Sigmoid colon (tissue), 7 donors: Measurements from ENCODE around the gene FABP6. TPM values are rescaled to one million over a fixed set of nuclear protein-coding genes. Genes with fewer than 3 reads are reported as not detected.

Source experiments
- DNase-seq: peaks from one replicate; pipeline ENCODE4 v3.0.0-alpha.2; 2019
- H3K27ac ChIP-seq, 4 donors: fragments of 200-600 bp; sonication (generic); one replicate each; pipeline ENCODE4 v1.5.1; 2016 to 2019; ENCODE audit warnings: mild to moderate bottlenecking in 1 of 4
- H3K27me3 ChIP-seq, 3 donors: fragments of 200-600 bp; sonication (generic); one replicate each; pipeline ENCODE4 v1.5.1; 2019; ENCODE audit warnings: mild to moderate bottlenecking in 1 of 3
- H3K36me3 ChIP-seq, 4 donors: fragments of 200-600 bp; sonication (generic); one replicate each; pipeline ENCODE4 v1.5.1; 2016 to 2019
- H3K4me1 ChIP-seq, 4 donors: fragments of 200-600 bp; sonication (generic); one replicate each; pipeline ENCODE4 v1.5.1; 2017 to 2019
- H3K4me3 ChIP-seq, 4 donors: fragments of 200-600 bp; sonication (generic); one replicate each; pipeline ENCODE4 v1.5.1; 2017 to 2019; ENCODE audit warnings: mild to moderate bottlenecking in 2 of 4, moderate library complexity in 1 of 4
- H3K9me3 ChIP-seq, 4 donors: fragments of 200-600 bp in 3 of 4; sonication (generic) in 3 of 4; one replicate each; pipeline versions ENCODE4 v1.5.1 to v1.6.1; 2013 to 2019
- EP300 ChIP-seq, 4 donors: sonication (generic); formaldehyde crosslinking; IDR thresholded peaks; one replicate each; pipeline ENCODE4 v1.6.1; 2017; ENCODE audit warnings: antibody characterized with exemption in 4 of 4
- POLR2A ChIP-seq, 2 donors: fragments of 450-650 bp; IDR thresholded peaks; one replicate each; pipeline ENCODE4 v1.6.1; 2016; ENCODE audit warnings: antibody characterized with exemption in 2 of 2, mild to moderate bottlenecking in 2 of 2, moderate library complexity in 2 of 2
- POLR2AphosphoS5 ChIP-seq, 4 donors: sonication (generic); formaldehyde crosslinking; IDR thresholded peaks; one replicate each; pipeline ENCODE4 v1.6.1; 2017; ENCODE audit warnings: antibody characterized with exemption in 4 of 4
- WGBS, 2 donors: extraction: QIAGEN DNeasy Blood & Tissue Kit; methylation state at CpG; one replicate each; pipeline ENCODE4 v1.1.7; 2013; 5-methylcytosine and 5-hydroxymethylcytosine counted together
- intact Hi-C: fragments of 100-400 bp; cut with DNase I; formaldehyde crosslinking; loops from one replicate; pipeline ENCODE4 v1.15.1; 2023
- polyA plus RNA-seq, 3 donors: library from polyadenylated mRNA; stranded (reverse); fragments of 200-250 nt; gene quantifications; one replicate each; pipeline ENCODE4 v1.2.3, GENCODE V29; 2013
- total RNA-seq, 4 donors: library from RNA; depleted of rRNA; stranded (reverse); fragments of >200 nt; gene quantifications; one replicate each; pipeline ENCODE4 v1.1.0, GENCODE V29; 2016
- TF ChIP-seq, protein P1 (sequence below), 4 experiments: fragments of 450-650 bp in 3 of 4; fragments of 200-600 bp in 1 of 4; IDR thresholded peaks; one replicate each; pipeline ENCODE4 v1.5.1; 2016 to 2019; ENCODE audit warnings: antibody characterized with exemption in 4 of 4, mild to moderate bottlenecking in 3 of 4, moderate library complexity in 2 of 4
- donor health status: healthy with polysubstance abuse.
- donor health status: Bipolar disorder and iron deficiency.
- donor health status: healthy.

The FABP6 gene
- total and polyA plus RNA-seq, 7 donors: 0.50 to 2.1 (median 1.4) TPM; not detected in 4

DNA sequence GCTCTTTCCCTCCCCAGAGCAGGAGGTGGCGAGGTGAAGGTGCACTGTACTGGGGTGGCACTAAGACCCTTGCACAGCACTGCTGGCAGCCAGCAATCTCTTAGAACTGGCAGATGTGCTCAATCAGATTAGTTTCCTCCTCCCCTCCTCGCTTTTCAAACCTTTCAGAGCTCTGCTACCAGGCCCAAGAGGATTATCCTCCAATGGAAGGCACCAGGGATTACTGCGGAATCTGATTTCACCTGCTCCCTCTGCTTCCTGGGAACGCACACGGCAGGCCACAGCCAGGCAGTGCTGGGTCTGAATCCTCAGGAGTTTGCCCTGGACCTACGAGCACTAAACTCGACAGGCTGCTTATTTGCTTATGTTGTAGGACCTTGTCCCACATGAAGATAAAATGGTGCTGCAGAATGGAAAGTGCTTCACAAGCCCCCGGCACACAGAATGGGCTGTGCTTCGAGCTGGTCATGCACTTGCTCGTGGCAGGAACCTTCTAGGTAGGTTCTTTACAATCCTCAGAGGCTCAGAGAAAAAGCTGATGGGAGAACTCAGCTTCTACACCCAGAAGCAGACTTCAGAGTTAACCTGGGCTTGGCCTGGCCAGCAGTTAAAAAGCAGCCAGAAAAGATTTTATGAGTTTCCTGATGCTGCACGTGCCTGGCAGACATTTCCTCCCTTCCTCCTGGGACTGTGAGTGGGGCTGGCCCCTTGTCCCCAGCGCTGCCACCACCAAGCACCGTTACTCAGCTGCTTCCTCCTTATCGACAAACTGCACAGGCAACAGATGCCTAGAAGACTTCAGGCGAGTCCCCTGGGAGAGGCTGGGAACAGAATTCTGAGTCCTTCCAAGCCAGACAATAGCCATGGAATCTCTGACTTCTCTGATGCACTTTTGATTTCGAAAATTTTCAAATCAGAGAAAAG, 33.1 kb downstream of the FABP6 start:
- Histone ChIP-seq H3K9me3 (no peaks in the 10 kb centered on the region), H3K4me1 (no peaks in the 10 kb centered on the region), H3K36me3 (no peaks in the 10 kb centered on the region), H3K27ac (no peak overlapping the region), H3K4me3 (no peak overlapping the region), H3K27me3 (no peaks in the 10 kb centered on the region)
- TF ChIP-seq, protein P1, sequence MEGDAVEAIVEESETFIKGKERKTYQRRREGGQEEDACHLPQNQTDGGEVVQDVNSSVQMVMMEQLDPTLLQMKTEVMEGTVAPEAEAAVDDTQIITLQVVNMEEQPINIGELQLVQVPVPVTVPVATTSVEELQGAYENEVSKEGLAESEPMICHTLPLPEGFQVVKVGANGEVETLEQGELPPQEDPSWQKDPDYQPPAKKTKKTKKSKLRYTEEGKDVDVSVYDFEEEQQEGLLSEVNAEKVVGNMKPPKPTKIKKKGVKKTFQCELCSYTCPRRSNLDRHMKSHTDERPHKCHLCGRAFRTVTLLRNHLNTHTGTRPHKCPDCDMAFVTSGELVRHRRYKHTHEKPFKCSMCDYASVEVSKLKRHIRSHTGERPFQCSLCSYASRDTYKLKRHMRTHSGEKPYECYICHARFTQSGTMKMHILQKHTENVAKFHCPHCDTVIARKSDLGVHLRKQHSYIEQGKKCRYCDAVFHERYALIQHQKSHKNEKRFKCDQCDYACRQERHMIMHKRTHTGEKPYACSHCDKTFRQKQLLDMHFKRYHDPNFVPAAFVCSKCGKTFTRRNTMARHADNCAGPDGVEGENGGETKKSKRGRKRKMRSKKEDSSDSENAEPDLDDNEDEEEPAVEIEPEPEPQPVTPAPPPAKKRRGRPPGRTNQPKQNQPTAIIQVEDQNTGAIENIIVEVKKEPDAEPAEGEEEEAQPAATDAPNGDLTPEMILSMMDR (IDR thresholded peaks at IDR 0.05): no peak
- TF ChIP-seq POLR2A (IDR thresholded peaks at IDR 0.05): no peak
- no peak for TF ChIP-seq POLR2AphosphoS5 (IDR thresholded peaks at IDR 0.05)
- no peak for TF ChIP-seq EP300 (IDR thresholded peaks at IDR 0.05)
- WGBS, 2 donors: 23 to 37% methylated on average over 16 of the region's 16 CpGs
- intact Hi-C loops: no loop called here
- DNase-seq: no peak

DNA sequence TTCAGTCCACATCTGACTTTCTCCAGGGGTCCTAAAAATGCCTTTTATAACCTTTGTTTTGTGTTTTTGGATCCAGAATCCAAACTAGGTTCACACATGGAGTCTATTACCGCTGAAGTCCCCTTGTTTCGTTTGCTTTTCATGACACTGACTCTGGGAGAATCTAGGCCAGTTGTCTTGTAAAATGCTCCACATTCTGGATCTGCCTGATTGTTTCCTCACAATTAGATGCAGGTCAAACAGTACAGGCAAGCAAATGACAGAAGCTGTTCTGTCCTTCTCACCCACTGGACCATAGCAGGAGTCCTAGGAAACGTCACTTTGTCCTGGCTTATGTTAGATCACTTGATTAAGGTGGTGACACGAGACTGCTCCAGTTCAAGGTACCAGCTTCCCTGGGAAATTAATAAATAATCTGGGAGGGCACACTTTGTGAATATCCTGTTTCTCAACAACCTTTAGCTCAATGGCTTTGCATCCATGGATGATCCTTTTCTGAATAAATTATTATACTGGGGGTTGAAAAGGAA, 34.1 kb downstream of the FABP6 start:
- Histone ChIP-seq H3K27ac (no peak overlapping the region), H3K4me3 (no peak overlapping the region), H3K9me3 (no peaks in the 10 kb centered on the region), H3K36me3 (no peaks in the 10 kb centered on the region), H3K27me3 (no peaks in the 10 kb centered on the region), H3K4me1 (peaks cover 0 to under 1% (median 0%) of the 10 kb centered on the region in 4 donors)
- DNase-seq: no peak
- WGBS, 2 donors: 74 to 84% methylated on average over 4 of the region's 4 CpGs
- intact Hi-C loops: no loop called here
- TF ChIP-seq, protein P1 (IDR thresholded peaks at IDR 0.05): no peak
- TF ChIP-seq EP300 (IDR thresholded peaks at IDR 0.05) (no peak), POLR2A (IDR thresholded peaks at IDR 0.05) (no peak), POLR2AphosphoS5 (IDR thresholded peaks at IDR 0.05) (no peak)

DNA sequence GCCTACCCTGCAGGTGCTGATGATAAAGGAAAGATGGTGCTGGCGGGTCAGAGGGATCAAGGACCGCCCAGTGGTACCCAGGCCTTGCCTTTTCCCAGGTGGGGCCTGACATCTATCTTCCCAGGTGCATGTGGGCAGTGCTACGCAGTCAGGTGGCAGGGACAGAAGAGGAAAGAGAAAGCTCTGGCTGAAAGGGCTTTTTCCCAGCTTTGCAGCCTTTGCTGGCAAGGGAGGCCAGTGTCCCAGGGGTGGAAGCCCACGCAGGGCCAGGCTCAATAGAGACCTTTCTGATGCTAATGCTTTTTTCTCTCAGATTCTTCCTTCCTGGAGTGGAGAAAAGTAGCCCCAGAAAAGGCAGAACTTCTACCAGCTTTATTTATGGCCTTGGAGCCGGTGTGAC, 36.7 kb downstream of the FABP6 start:
- intact Hi-C loops: no loop called here
- H3K9me3 ChIP-seq: no peaks in the 10 kb centered on the region
- WGBS, 2 donors: 88% methylated on average over 5 of the region's 5 CpGs
- H3K27ac ChIP-seq: no peak overlapping the region
- no peaks in the 10 kb centered on the region for H3K36me3 ChIP-seq
- no peak for DNase-seq
- TF ChIP-seq POLR2A (IDR thresholded peaks at IDR 0.05): no peak
- TF ChIP-seq, protein P1 (IDR thresholded peaks at IDR 0.05): no peak
- no peak for TF ChIP-seq EP300 (IDR thresholded peaks at IDR 0.05)
- no peak for TF ChIP-seq POLR2AphosphoS5 (IDR thresholded peaks at IDR 0.05)
- H3K4me1 ChIP-seq: peaks cover 0 to 18% (median 0%) of the 10 kb centered on the region in 4 donors
- no peak overlapping the region for H3K4me3 ChIP-seq
- H3K27me3 ChIP-seq: no peaks in the 10 kb centered on the region

DNA sequence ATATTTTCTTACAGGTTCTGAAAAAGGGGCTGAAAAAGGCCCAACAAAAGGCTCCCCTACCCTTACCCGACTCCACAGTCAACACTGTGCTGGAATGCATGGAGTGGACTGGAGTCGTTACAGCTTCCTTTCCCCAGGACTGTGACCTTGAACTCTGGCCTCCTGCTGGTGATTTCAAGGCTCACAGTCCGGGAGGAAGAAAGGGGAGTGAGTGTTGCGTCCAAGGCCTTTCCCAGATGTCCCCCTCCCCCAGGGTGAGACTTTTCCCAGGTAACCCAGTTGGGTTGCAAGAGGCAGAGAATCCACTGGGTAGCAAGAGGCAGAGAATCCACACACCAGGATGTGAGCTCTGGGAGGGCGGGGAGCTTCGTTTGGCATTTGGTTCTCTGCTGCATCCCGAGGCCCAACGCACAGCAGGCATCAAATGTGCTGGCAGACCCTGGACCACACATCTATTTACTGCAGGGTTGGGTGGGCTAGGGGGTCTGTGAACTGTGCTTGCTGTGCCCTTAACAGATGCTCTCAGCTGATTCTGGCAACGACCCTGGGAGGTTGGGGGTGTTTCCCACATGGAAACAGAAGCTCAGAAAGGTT, 37.5 kb downstream of the FABP6 start:
- Histone ChIP-seq H3K27ac (no peak overlapping the region), H3K9me3 (no peaks in the 10 kb centered on the region), H3K27me3 (no peaks in the 10 kb centered on the region), H3K36me3 (no peaks in the 10 kb centered on the region), H3K4me1 (peaks cover 0 to 18% (median 0%) of the 10 kb centered on the region in 4 donors), H3K4me3 (no peak overlapping the region)
- 67 to 76% methylated on average over 9 of the region's 9 CpGs for WGBS, 2 donors
- DNase-seq: no peak
- TF ChIP-seq POLR2A (IDR thresholded peaks at IDR 0.05): no peak
- TF ChIP-seq POLR2AphosphoS5 (IDR thresholded peaks at IDR 0.05): no peak
- TF ChIP-seq, protein P1 (IDR thresholded peaks at IDR 0.05): no peak
- no peak for TF ChIP-seq EP300 (IDR thresholded peaks at IDR 0.05)
- intact Hi-C loops: no loop called here
